ENCODE measurements around the gene PARM1.

PARM1 gene

GRCh38 chr4:74942918-74943253 is 10.0 kb downstream of the PARM1 start:
- DNase-seq = no peak

GRCh38 chr4:74944354-74944793 is 11.5 kb downstream of the PARM1 start:
- DNase-seq = no peak

GRCh38 chr4:74946196-74946595 is 13.3 kb downstream of the PARM1 start:
- DNase-seq = no peak

- DNase-seq = no peak
Observed at GRCh38 chr4:74947798-74948197, 14.9 kb downstream of the PARM1 start.

- no peak for DNase-seq
Observed at GRCh38 chr4:74948236-74948635, 15.3 kb downstream of the PARM1 start.

GRCh38 chr4:74950200-74950599 is 17.3 kb downstream of the PARM1 start:
- no peak for DNase-seq

GRCh38 chr4:74950882-74951281 is 18.0 kb downstream of the PARM1 start:
- no peak for DNase-seq

GRCh38 chr4:74953647-74954046 is 20.7 kb downstream of the PARM1 start:
- DNase-seq = no peak

- DNase-seq = no peak
Observed at GRCh38 chr4:74958881-74959280, 26.0 kb downstream of the PARM1 start.

GRCh38 chr4:74961230-74961629 is 28.3 kb downstream of the PARM1 start:
- DNase-seq = no peak

GRCh38 chr4:74962584-74962983 is 29.7 kb downstream of the PARM1 start:
- no peak for DNase-seq

GRCh38 chr4:74964311-74964710 is 31.4 kb downstream of the PARM1 start:
- no peak for DNase-seq

GRCh38 chr4:74967324-74967723 is 34.4 kb downstream of the PARM1 start:
- no peak for DNase-seq

- DNase-seq = no peak
Observed at GRCh38 chr4:74968456-74969164, 35.7 kb downstream of the PARM1 start.

- DNase-seq = no peak
Observed at GRCh38 chr4:74969507-74970474, 36.9 kb downstream of the PARM1 start.

- DNase-seq = no peak
Observed at GRCh38 chr4:74970577-74970976, 37.7 kb downstream of the PARM1 start.

GRCh38 chr4:74971862-74972261 is 38.9 kb downstream of the PARM1 start:
- DNase-seq = no peak

GRCh38 chr4:74975082-74975481 is 42.2 kb downstream of the PARM1 start:
- DNase-seq = no peak

- DNase-seq = no peak
Observed at GRCh38 chr4:74975848-74976824, 43.2 kb downstream of the PARM1 start.

- no peak for DNase-seq
Observed at GRCh38 chr4:74982546-74983252, 49.8 kb downstream of the PARM1 start.

GRCh38 chr4:74983253-74983635 is 50.3 kb downstream of the PARM1 start:
- DNase-seq = no peak

GRCh38 chr4:74990276-74990875 is 57.5 kb downstream of the PARM1 start:
- DNase-seq = peak; percentile 60
